Prostate gland (tissue), 2 donors: ENCODE measurements around the gene FOXP4. TPM values are rescaled to one million over a fixed set of nuclear protein-coding genes. Genes with fewer than 3 reads are reported as not detected.

ENCODE experiments used
- DNase-seq: peaks from one replicate; pipeline ENCODE4 v3.0.0-alpha.2; 2019; ENCODE audit warnings: low spot score
- H3K27ac ChIP-seq, 2 donors: fragments of 200-600 bp; sonication (generic); 2 replicates each; pipeline ENCODE4 v1.5.1; 2017 to 2019
- H3K27me3 ChIP-seq: fragments of 200-600 bp; sonication (generic); replicated peaks from 2 replicates; pipeline ENCODE4 v1.5.1; 2019; ENCODE audit not compliant: insufficient read depth
- H3K36me3 ChIP-seq, 2 donors: fragments of 200-600 bp; sonication (generic); 1 replicate in 1 of 2; 2 replicates in 1 of 2; pipeline versions ENCODE4 v1.5.1 to v1.8.1; 2017 to 2019
- H3K4me1 ChIP-seq: fragments of 200-600 bp; sonication (generic); replicated peaks from 2 replicates; pipeline ENCODE4 v1.5.1; 2019
- H3K4me3 ChIP-seq, 2 donors: fragments of 200-600 bp; sonication (generic); 2 replicates each; pipeline ENCODE4 v1.5.1; 2017 to 2019
- H3K9me3 ChIP-seq: fragments of 200-600 bp; sonication (generic); 2 replicates; pipeline ENCODE4 v1.5.1; 2017
- POLR2A ChIP-seq: fragments of 450-650 bp; IDR thresholded peaks from one replicate; pipeline ENCODE4 v1.6.1; 2016; ENCODE audit warnings: antibody characterized with exemption, mild to moderate bottlenecking
- POLR2AphosphoS5 ChIP-seq: sonication (generic); formaldehyde crosslinking; IDR thresholded peaks from one replicate; pipeline ENCODE4 v1.6.1; 2017; ENCODE audit warnings: antibody characterized with exemption
- WGBS: methylation state at CpG from one replicate; pipeline ENCODE4 v1.1.5; 2018; 5-methylcytosine and 5-hydroxymethylcytosine counted together
- intact Hi-C: fragments of 100-400 bp; cut with DNase I; formaldehyde crosslinking; loops from one replicate; pipeline ENCODE4 v1.14.2; 2022
- total RNA-seq, 2 donors: library from RNA; depleted of rRNA; stranded (reverse); fragments of >200 nt; gene quantifications; one replicate each; pipeline ENCODE4 v1.1.0, GENCODE V29; 2016
- TF ChIP-seq, protein P1 (sequence below), 4 experiments: fragments of 200-600 bp in 2 of 4; fragments of 450-650 bp in 2 of 4; sonication (generic) in 2 of 4; IDR thresholded peaks; 1 replicate in 3 of 4; 2 replicates in 1 of 4; pipeline ENCODE4 v1.5.1; 2016 to 2019; ENCODE audit warnings: antibody characterized with exemption in 4 of 4, mild to moderate bottlenecking in 2 of 4, moderate library complexity in 2 of 4

Gene FOXP4
- total RNA-seq, 2 donors from 2014 or later: 24.8 to 53.5 TPM

DNA sequence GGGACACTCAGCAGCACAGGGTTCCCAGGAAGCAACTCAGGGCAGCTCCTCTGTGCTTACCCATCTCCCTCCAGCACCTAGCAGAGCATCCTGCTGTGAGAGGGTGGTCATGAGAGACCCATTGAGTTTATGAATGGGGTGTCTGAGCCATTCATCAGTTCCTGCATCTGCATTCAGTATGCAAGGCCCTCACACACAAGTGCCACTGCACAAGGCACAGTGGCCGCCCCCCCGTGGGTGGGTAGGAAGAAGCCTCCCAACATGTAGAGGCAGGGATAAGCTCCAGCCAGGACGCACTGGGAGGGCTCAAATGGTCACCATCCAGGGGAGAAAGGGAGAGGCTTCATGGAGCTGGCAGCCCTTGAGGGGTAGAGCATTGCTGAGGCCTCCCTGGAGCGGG, 43.0 kb downstream of the FOXP4 start:
- WGBS: 79% methylated on average over 4 of the region's 4 CpGs
- Histone ChIP-seq H3K4me3 (no peak overlapping the region), H3K36me3 (peaks cover 0 to 8% of the 10 kb centered on the region in 2 donors), H3K27me3 (no peaks in the 10 kb centered on the region), H3K27ac (no peak overlapping the region), H3K9me3 (no peaks in the 10 kb centered on the region), H3K4me1 (peaks cover 5% of the 10 kb centered on the region)
- TF ChIP-seq POLR2A (no peak), POLR2AphosphoS5 (no peak)
- TF ChIP-seq, protein P1, sequence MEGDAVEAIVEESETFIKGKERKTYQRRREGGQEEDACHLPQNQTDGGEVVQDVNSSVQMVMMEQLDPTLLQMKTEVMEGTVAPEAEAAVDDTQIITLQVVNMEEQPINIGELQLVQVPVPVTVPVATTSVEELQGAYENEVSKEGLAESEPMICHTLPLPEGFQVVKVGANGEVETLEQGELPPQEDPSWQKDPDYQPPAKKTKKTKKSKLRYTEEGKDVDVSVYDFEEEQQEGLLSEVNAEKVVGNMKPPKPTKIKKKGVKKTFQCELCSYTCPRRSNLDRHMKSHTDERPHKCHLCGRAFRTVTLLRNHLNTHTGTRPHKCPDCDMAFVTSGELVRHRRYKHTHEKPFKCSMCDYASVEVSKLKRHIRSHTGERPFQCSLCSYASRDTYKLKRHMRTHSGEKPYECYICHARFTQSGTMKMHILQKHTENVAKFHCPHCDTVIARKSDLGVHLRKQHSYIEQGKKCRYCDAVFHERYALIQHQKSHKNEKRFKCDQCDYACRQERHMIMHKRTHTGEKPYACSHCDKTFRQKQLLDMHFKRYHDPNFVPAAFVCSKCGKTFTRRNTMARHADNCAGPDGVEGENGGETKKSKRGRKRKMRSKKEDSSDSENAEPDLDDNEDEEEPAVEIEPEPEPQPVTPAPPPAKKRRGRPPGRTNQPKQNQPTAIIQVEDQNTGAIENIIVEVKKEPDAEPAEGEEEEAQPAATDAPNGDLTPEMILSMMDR (IDR thresholded peaks at IDR 0.05): no peak
- intact Hi-C loops: loop anchor here (2.0 kb wide), 1 partner anchor 170 kb away; no protein-coding TSS in a partner anchor
- no peak for DNase-seq

DNA sequence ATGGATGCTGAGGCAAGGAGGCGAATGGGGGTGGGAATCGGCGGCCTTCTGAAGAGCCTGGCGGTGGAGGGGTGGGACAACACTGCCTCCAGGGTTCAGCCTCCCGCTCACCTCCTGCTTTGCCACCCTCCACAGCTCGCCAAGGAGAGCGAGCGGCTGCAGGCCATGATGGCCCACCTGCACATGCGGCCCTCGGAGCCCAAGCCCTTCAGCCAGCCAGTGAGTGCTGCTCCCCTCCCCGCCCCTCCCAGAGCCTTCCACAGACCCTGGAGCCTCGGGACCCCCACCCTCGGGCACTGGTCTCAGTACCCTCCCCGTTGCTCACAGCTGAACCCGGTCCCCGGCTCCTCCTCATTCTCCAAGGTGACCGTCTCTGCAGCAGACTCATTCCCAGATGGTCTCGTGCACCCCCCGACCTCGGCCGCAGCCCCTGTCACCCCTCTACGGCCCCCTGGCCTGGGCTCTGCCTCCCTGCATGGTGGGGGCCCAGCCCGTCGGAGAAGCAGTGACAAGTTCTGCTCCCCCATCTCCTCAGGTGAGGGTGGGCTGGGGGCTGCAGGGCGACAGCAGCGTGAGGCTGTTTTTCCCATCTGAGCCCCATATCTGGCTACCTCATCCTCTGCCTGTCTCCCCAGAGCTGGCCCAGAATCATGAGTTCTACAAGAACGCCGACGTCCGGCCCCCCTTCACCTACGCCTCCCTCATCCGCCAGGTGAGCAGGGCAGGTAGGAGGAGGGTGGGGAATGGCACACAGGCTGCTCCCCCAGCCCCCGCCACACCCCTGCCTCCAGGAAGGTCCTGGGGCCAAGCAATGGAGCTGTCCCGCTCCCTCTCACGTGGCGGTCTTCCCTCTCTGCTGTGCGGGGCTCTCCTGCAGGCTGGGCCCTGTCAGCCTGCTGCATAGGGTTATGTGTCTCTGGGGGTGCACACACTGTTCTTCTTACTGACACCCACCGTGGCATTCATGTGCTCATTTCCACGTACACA, 43.7 kb downstream of the FOXP4 start:
- peaks cover 0 to 8% of the 10 kb centered on the region in 2 donors for H3K36me3 ChIP-seq
- no peak overlapping the region for H3K4me3 ChIP-seq
- DNase-seq: no peak
- WGBS: 90% methylated on average over 39 of the region's 39 CpGs
- H3K27ac ChIP-seq: no peak overlapping the region
- intact Hi-C loops: loop anchor here (2.0 to 10.0 kb wide), 4 partner anchors 43 to 195 kb away; partner anchors contain the start of genes FOXP4, PRICKLE4 and TOMM6
- TF ChIP-seq POLR2A (no peak), POLR2AphosphoS5 (no peak)
- no peaks in the 10 kb centered on the region for H3K4me1 ChIP-seq
- no peaks in the 10 kb centered on the region for H3K27me3 ChIP-seq
- H3K9me3 ChIP-seq: no peaks in the 10 kb centered on the region

DNA sequence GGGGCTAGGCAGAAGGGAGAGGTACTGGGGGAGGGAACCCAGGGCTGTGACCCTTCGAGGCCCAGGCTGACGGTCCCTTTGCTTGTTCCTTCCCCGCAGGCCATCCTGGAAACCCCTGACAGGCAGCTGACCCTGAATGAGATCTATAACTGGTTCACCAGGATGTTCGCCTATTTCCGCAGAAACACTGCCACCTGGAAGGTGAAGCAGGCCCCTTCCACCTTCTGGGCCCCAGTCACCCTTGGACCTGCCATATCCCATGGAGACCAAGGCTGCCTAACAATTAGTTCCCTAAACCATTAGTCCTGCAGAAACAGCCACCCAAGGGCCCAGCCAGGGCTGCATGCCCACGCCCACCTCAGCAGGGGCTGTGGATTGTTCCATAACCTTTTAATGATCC, 44.9 kb downstream of the FOXP4 start:
- intact Hi-C loops: loop anchor here (2.0 to 10.0 kb wide), 3 partner anchors 44 to 194 kb away; partner anchors contain the start of genes FOXP4, PRICKLE4 and TOMM6
- Histone ChIP-seq H3K9me3 (no peaks in the 10 kb centered on the region), H3K4me3 (no peak overlapping the region), H3K27ac (no peak overlapping the region), H3K4me1 (no peaks in the 10 kb centered on the region), H3K27me3 (no peaks in the 10 kb centered on the region), H3K36me3 (peaks cover 0 to 8% of the 10 kb centered on the region in 2 donors)
- WGBS: 84% methylated on average over 6 of the region's 6 CpGs
- no peak for DNase-seq
- TF ChIP-seq, protein P1 (IDR thresholded peaks at IDR 0.05): no peak
- TF ChIP-seq POLR2A: no peak
- no peak for TF ChIP-seq POLR2AphosphoS5

DNA sequence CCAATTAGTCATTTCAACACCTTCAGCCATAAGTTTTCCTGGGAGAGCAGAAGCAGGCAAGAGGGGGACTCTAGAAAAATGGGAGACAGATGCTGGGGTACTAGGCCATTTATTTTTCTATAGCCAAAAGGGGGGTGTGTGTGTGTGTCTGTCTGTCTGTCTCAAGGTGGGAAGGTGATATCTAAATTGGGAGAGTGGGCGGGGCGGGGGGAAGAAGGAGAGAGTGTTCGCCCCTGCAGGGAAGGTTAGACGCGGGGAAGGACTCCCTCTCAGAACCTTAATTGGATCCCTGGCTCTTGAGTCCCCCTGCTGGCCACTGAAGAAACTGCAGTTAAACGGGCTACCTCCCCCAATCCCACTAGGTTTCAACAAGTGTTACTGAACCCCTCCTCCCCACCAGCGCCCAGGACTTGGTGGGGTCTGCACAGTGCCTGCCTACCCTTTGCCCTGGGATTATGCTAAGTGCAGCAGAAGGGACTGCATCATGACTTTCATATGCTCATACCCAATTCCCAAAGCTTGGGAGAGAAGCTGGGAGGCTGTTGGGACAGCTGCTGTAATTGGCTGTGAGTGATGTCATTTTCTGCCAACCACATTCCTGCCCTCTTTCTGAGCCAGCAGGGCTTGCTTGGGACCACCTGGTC, 45.8 kb downstream of the FOXP4 start:
- H3K4me3 ChIP-seq: no peak overlapping the region
- no peak overlapping the region for H3K27ac ChIP-seq
- no peaks in the 10 kb centered on the region for H3K4me1 ChIP-seq
- intact Hi-C loops: loop anchor here (1.0 to 10.0 kb wide), 6 partner anchors 45 to 223 kb away; partner anchors contain the start of genes FOXP4, PRICKLE4 and TOMM6
- no peaks in the 10 kb centered on the region for H3K27me3 ChIP-seq
- peak; percentile 64 for DNase-seq
- TF ChIP-seq POLR2AphosphoS5: peak; percentile 19
- TF ChIP-seq, protein P1 (IDR thresholded peaks at IDR 0.05): peak; percentile 91 to 98 (median 94)
- no peak for TF ChIP-seq POLR2A
- under 1% methylated on average over 7 of the region's 7 CpGs for whole genome bisulfite sequencing
- H3K9me3 ChIP-seq: no peaks in the 10 kb centered on the region
- peaks cover 1 to 8% of the 10 kb centered on the region in 2 donors for H3K36me3 ChIP-seq

DNA sequence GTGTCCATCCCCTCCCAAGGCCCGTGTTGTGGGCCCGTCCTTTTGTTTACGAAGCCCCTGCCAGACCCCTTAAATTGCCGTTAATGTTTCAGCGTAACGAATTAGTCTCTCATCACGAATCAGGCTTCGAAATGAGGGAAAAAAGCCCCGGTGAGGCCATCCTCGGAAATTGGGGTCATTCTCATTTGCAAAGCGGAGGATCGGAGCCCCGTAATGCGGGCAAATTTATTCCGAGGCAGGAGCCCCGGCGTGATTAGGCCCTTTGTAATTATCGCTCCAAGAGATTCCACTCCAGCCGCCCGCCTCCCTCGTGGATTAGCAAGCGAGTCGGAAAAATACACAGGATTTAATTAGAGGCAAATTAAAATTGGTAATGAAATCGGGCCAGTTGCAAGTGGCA, 47.2 kb downstream of the FOXP4 start:
- Histone ChIP-seq H3K27ac (no peak overlapping the region), H3K27me3 (no peaks in the 10 kb centered on the region), H3K9me3 (no peaks in the 10 kb centered on the region), H3K4me1 (no peaks in the 10 kb centered on the region), H3K36me3 (peaks cover 5 to 9% of the 10 kb centered on the region in 2 donors), H3K4me3 (no peak overlapping the region)
- no peak for TF ChIP-seq POLR2A
- TF ChIP-seq, protein P1 (IDR thresholded peaks at IDR 0.05): no peak
- TF ChIP-seq POLR2AphosphoS5: no peak
- intact Hi-C loops: loop anchor here (2.0 to 10.0 kb wide), 4 partner anchors 46 to 225 kb away; partner anchors contain the start of genes FOXP4, PRICKLE4 and TOMM6
- DNase-seq: no peak
- 90% methylated on average over 24 of the region's 24 CpGs for WGBS
